Activated CD8-positive, alpha-beta T cell treated with anti-CD3 and anti-CD28 coated beads for 36 hours (primary cell): ENCODE data around the gene BMP6. TPM values are rescaled to one million over a fixed set of nuclear protein-coding genes. Genes with fewer than 3 reads are reported as not detected.

Source experiments
- ATAC-seq: fragments of 200-7000 bp; cut with Tn5 transposase; one replicate; pipeline ENCODE4 v1.10.0; 2021; ENCODE audit warnings: mild to moderate bottlenecking, moderate library complexity
- CTCF ChIA-PET: fragments of 350-600 bp; sonication (Branson Sonifier 250); formaldehyde crosslinking; loops from one replicate; lab custom pipeline; 2021; ENCODE audit warnings: antibody characterized with exemption; lab: Charles Lee
- POLR2A ChIA-PET: fragments of 350-600 bp; sonication (Branson Sonifier 250); formaldehyde crosslinking; loops from one replicate; lab custom pipeline; 2021; ENCODE audit warnings: antibody characterized with exemption; lab: Charles Lee
- DNase-seq: peaks from one replicate; pipeline ENCODE4 v3.0.0-alpha.2; 2020
- H3K27ac Mint-ChIP-seq: one replicate; pipeline ENCODE4 v1.8.0; 2021; ENCODE audit warnings: mild to moderate bottlenecking, mixed read lengths
- H3K27me3 Mint-ChIP-seq: one replicate; pipeline ENCODE4 v1.8.0; 2021; ENCODE audit warnings: mixed read lengths
- H3K36me3 Mint-ChIP-seq: one replicate; pipeline ENCODE4 v1.8.0; 2021; ENCODE audit warnings: low read depth, mixed read lengths
- H3K4me1 Mint-ChIP-seq: one replicate; pipeline ENCODE4 v1.8.0; 2021; ENCODE audit warnings: low read depth, mixed read lengths
- H3K4me3 Mint-ChIP-seq: one replicate; pipeline ENCODE4 v1.8.0; 2021; ENCODE audit warnings: mild to moderate bottlenecking, moderate library complexity, mixed read lengths
- H3K9me3 Mint-ChIP-seq: one replicate; pipeline ENCODE4 v1.8.0; 2021; ENCODE audit warnings: mixed read lengths
- intact Hi-C: fragments of 100-400 bp; cut with micrococcal nuclease; formaldehyde crosslinking; loops from one replicate; pipeline ENCODE4 v1.10.0; 2022
- total RNA-seq, 2 experiments: library from RNA; stranded (reverse); gene quantifications; one replicate each; pipeline ENCODE4 v1.2.3, GENCODE V29; 2021
- TF ChIP-seq, protein P1 (sequence below): fragments of 200-600 bp; IDR thresholded peaks from one replicate; pipeline ENCODE4 v1.8.0; 2022; ENCODE audit warnings: antibody characterized with exemption, mild to moderate bottlenecking

Gene BMP6
- total RNA-seq, 2 experiments from 2014 or later: 0.09 to 0.18 TPM

DNA sequence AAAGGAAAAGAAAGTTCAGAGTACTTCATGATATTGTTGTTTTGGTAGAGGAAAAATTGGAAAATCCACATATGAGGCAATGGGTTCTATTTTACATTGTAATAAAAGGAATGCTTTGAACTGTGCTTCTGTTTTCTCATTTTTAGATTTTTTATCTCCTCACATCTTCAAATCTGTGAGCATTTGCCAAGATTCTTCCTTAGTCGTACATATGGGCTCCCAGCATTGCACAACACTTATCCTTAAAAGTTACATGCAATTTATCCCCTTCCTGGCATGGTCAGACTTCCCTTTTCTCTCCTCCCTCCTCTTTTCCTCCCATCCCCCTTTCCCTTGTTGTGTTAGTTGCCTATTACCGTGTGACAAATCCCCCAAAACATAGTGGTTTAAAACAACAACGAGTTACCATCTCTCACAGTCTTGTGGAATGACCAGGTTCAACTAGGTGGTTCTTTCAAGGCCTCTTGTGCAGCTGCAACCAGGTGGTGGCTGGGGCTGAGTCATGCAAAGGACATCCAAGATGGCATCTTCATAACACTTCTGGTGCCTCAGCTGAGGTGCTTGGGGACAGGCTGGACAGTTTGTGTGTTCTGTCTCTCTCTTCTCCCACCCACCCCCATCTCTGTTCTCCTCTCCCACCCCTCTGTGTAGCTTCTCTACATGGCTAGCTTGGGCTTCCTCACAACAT lies 116.0 kb downstream of the BMP6 start:
- no peak for DNase-seq
- ATAC-seq: no peak
- no peak overlapping the region for H3K4me3 Mint-ChIP-seq
- no peaks in the 10 kb centered on the region for H3K4me1 Mint-ChIP-seq
- CTCF ChIA-PET: no interaction called here
- H3K36me3 Mint-ChIP-seq: no peaks in the 10 kb centered on the region
- POLR2A ChIA-PET: no interaction called here
- no peak overlapping the region for H3K27ac Mint-ChIP-seq
- intact Hi-C loops: no loop called here
- TF ChIP-seq, protein P1, sequence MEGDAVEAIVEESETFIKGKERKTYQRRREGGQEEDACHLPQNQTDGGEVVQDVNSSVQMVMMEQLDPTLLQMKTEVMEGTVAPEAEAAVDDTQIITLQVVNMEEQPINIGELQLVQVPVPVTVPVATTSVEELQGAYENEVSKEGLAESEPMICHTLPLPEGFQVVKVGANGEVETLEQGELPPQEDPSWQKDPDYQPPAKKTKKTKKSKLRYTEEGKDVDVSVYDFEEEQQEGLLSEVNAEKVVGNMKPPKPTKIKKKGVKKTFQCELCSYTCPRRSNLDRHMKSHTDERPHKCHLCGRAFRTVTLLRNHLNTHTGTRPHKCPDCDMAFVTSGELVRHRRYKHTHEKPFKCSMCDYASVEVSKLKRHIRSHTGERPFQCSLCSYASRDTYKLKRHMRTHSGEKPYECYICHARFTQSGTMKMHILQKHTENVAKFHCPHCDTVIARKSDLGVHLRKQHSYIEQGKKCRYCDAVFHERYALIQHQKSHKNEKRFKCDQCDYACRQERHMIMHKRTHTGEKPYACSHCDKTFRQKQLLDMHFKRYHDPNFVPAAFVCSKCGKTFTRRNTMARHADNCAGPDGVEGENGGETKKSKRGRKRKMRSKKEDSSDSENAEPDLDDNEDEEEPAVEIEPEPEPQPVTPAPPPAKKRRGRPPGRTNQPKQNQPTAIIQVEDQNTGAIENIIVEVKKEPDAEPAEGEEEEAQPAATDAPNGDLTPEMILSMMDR: no peak
- H3K27me3 Mint-ChIP-seq: peaks cover 2% of the 10 kb centered on the region
- H3K9me3 Mint-ChIP-seq: peaks cover 3% of the 10 kb centered on the region

DNA sequence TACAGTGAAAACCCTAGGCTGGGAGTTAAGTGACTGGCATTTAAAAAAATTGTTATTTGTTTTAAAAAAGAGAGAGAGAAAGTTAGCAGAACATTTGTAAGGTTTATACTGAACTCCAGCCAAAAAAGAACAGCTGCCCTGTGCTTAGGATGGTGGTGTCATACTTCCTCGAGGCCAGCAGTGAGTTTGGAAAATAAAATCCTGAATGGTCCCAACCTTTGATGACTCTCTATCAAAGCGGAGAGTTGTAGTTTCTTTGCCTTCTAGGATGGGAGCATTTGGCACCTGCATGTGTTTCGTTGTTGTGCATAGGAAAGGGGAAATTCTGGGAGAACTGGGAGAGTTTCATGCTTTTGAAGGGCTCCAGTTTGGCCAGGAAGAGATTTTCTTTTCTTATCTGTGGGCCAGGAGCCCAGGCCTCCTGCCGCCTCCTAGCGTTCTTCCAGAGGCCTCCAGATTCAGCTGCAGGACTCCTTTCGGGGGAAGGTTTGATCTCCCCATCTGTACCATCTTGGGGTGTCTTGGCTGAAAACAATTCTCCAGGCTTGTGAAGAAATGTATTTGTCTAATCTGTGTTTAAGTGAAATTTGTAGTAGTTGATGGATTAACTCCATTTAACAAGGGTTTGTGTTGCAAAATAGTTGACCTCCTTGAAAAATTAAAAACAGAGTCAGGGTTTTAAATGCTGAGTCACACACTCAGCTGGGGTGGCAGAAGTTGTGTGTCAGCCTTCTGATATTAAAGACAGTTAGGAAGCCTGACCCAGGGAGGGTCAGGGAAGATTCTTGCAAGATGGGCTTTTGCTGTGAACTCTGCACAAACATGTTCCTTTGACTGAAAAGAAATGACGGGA lies 121.3 kb downstream of the BMP6 start:
- peaks cover 1% of the 10 kb centered on the region for H3K27me3 Mint-ChIP-seq
- TF ChIP-seq, protein P1: no peak
- no peaks in the 10 kb centered on the region for H3K4me1 Mint-ChIP-seq
- ATAC-seq (no peak), DNase-seq (no peak)
- H3K27ac Mint-ChIP-seq: no peak overlapping the region
- no peak overlapping the region for H3K4me3 Mint-ChIP-seq
- H3K36me3 Mint-ChIP-seq: no peaks in the 10 kb centered on the region
- H3K9me3 Mint-ChIP-seq: peaks cover 5% of the 10 kb centered on the region
- ChIA-PET CTCF (no interaction called here), POLR2A (no interaction called here)
- intact Hi-C loops: no loop called here

DNA sequence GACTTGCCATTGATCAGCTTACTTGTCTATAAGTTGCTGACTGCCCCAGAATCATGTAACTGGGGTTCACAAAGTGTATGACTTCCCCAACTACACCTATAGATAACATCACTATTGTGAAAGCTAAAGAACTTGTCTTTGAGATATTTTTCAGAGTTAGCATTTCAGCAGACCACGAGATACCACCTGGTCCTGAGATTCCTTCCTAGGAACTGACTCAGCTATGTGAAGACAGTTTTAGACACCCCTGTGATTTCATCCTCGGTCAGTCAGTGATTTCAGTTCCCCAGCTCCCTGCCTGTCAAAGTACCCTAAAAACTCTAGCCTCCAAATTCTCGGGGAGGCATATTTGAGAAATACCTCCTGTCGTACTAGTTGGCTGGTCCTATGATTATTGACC lies 122.3 kb downstream of the BMP6 start:
- ATAC-seq (no peak), DNase-seq (no peak)
- POLR2A ChIA-PET: no interaction called here
- Mint-ChIP-seq H3K36me3 (no peaks in the 10 kb centered on the region), H3K4me1 (no peaks in the 10 kb centered on the region), H3K4me3 (no peak overlapping the region), H3K9me3 (peaks cover 7% of the 10 kb centered on the region), H3K27me3 (peaks cover 1% of the 10 kb centered on the region), H3K27ac (no peak overlapping the region)
- CTCF ChIA-PET: no interaction called here
- TF ChIP-seq, protein P1: no peak
- intact Hi-C loops: no loop called here

DNA sequence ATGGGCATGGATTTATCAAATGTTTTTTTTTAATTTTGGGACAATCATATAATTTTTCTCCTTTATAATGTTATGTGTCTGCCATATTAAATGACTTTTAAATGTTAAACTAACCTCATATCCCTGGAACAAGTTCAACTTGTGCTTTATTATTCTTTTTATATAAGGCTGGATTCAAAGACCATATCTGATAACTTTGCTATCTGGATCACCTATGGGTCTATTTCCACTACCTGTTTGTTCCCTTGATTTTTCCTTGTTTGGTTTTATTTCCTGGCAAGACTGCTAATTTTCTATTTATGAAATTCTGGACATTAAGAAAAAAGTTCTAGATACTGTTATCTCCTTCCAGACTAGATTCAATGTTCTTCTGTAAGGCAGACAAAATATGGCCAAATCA lies 125.9 kb downstream of the BMP6 start:
- POLR2A ChIA-PET: no interaction called here

More for the DNA sequence above, 125.9 kb downstream of the BMP6 start:
- intact Hi-C loops: no loop called here
- peaks cover 1% of the 10 kb centered on the region for H3K27me3 Mint-ChIP-seq
- no peaks in the 10 kb centered on the region for H3K4me1 Mint-ChIP-seq
- H3K9me3 Mint-ChIP-seq: peaks cover 7% of the 10 kb centered on the region
- ATAC-seq (no peak), DNase-seq (no peak)
- no peak overlapping the region for H3K27ac Mint-ChIP-seq
- TF ChIP-seq, protein P1: no peak
- no peaks in the 10 kb centered on the region for H3K36me3 Mint-ChIP-seq
- CTCF ChIA-PET: no interaction called here
- H3K4me3 Mint-ChIP-seq: no peak overlapping the region
